ENCODE results near the gene SETMAR. TPM values are rescaled to one million over a fixed set of nuclear protein-coding genes. Genes with fewer than 3 reads are reported as not detected.

Gene SETMAR
- total RNA-seq, 2 experiments from 2014 or later, result 16.6 to 19.2 TPM

GRCh38 chr3:4338751-4339150 is 35.6 kb downstream of the SETMAR start:
- Histone ChIP-seq H3K9me2 (ENCODE audit: insufficient read depth, low read length) (no peaks in the 10 kb centered on the region), H3K27ac (ENCODE audit: low read depth, low read length, poor library complexity, severe bottlenecking) (no peak overlapping the region), H4K20me1 (ENCODE audit: insufficient read depth, low read length) (no peaks in the 10 kb centered on the region), H3K79me2 (ENCODE audit: insufficient read depth, low read depth, low read length) (no peaks in the 10 kb centered on the region), H2AFZ (ENCODE audit: low read length) (no peak overlapping the region), H3K4me3 (ENCODE audit: low read depth, low read length, poor library complexity, severe bottlenecking) (no peak overlapping the region), H3K9me3 (ENCODE audit: low read length) (no peaks in the 10 kb centered on the region), H3K4me1 (ENCODE audit: insufficient read depth, low read length, poor library complexity, severe bottlenecking) (no peaks in the 10 kb centered on the region), H3K4me2 (ENCODE audit: low read length) (no peak overlapping the region), H3K36me3 (ENCODE audit: insufficient read depth, low read length) (no peaks in the 10 kb centered on the region)
- TF ChIP-seq CTCF (conservative IDR thresholded peaks at IDR 0.05; ENCODE audit: low read length) (no peak), EZH2phosphoT487 (IDR thresholded peaks at IDR 0.05; ENCODE audit: borderline replicate concordance, low read depth, low read length) (no peak)
- intact Hi-C loops (cut with micrococcal nuclease; ENCODE audit: unreplicated experiment), result no loop called here
- no TSS peak for BruUV-seq (replicated peaks)
- DNase-seq (ENCODE audit: low spot score), result no peak
- ChIA-PET POLR2A (interaction anchor here (0.7 kb wide), 1 partner anchor 53 kb away, joined by 3 read pairs; no protein-coding TSS in a partner anchor), CTCF (ENCODE audit: unreplicated experiment) (no interaction called here)

GRCh38 chr3:4340077-4340410 is 36.9 kb downstream of the SETMAR start:
- H3K9me3 ChIP-seq (ENCODE audit: low read length), result no peaks in the 10 kb centered on the region
- H3K4me2 ChIP-seq (ENCODE audit: low read length), result no peak overlapping the region
- no peaks in the 10 kb centered on the region for H4K20me1 ChIP-seq (ENCODE audit: insufficient read depth, low read length)
- H3K4me3 ChIP-seq (ENCODE audit: low read depth, low read length, poor library complexity, severe bottlenecking), result no peak overlapping the region
- H3K79me2 ChIP-seq (ENCODE audit: insufficient read depth, low read depth, low read length), result no peaks in the 10 kb centered on the region
- no peaks in the 10 kb centered on the region for H3K9me2 ChIP-seq (ENCODE audit: insufficient read depth, low read length)
- H3K4me1 ChIP-seq (ENCODE audit: insufficient read depth, low read length, poor library complexity, severe bottlenecking), result no peaks in the 10 kb centered on the region
- intact Hi-C loops (cut with micrococcal nuclease; ENCODE audit: unreplicated experiment), result no loop called here
- POLR2A ChIA-PET, result no interaction called here
- CTCF ChIA-PET (ENCODE audit: unreplicated experiment), result no interaction called here
- H3K27ac ChIP-seq (ENCODE audit: low read depth, low read length, poor library complexity, severe bottlenecking), result no peak overlapping the region
- BruUV-seq (replicated peaks), result no TSS peak
- H2AFZ ChIP-seq (ENCODE audit: low read length), result no peak overlapping the region
- TF ChIP-seq EZH2phosphoT487 (IDR thresholded peaks at IDR 0.05; ENCODE audit: borderline replicate concordance, low read depth, low read length) (no peak), CTCF (conservative IDR thresholded peaks at IDR 0.05; ENCODE audit: low read length) (no peak)
- DNase-seq (ENCODE audit: low spot score), result no peak
- H3K36me3 ChIP-seq (ENCODE audit: insufficient read depth, low read length), result no peaks in the 10 kb centered on the region

- TF ChIP-seq EZH2phosphoT487 (IDR thresholded peaks at IDR 0.05; ENCODE audit: borderline replicate concordance, low read depth, low read length), result no peak
- no peak for TF ChIP-seq CTCF (conservative IDR thresholded peaks at IDR 0.05; ENCODE audit: low read length)
- ChIA-PET CTCF (ENCODE audit: unreplicated experiment) (no interaction called here), POLR2A (interaction anchor here (0.6 to 0.7 kb wide), 2 partner anchors 311 to 697 kb away, joined by 3 to 4 read pairs; no protein-coding TSS in a partner anchor)
- Histone ChIP-seq H3K9me2 (ENCODE audit: insufficient read depth, low read length) (no peaks in the 10 kb centered on the region), H3K79me2 (ENCODE audit: insufficient read depth, low read depth, low read length) (no peaks in the 10 kb centered on the region), H3K4me1 (ENCODE audit: insufficient read depth, low read length, poor library complexity, severe bottlenecking) (no peaks in the 10 kb centered on the region), H3K9me3 (ENCODE audit: low read length) (no peaks in the 10 kb centered on the region), H3K4me3 (ENCODE audit: low read depth, low read length, poor library complexity, severe bottlenecking) (no peak overlapping the region), H3K36me3 (ENCODE audit: insufficient read depth, low read length) (no peaks in the 10 kb centered on the region), H3K27ac (ENCODE audit: low read depth, low read length, poor library complexity, severe bottlenecking) (no peak overlapping the region), H4K20me1 (ENCODE audit: insufficient read depth, low read length) (no peaks in the 10 kb centered on the region), H2AFZ (ENCODE audit: low read length) (no peak overlapping the region), H3K4me2 (ENCODE audit: low read length) (no peak overlapping the region)
- DNase-seq (ENCODE audit: low spot score), result no peak
- BruUV-seq (replicated peaks), result no TSS peak
- intact Hi-C loops (cut with micrococcal nuclease; ENCODE audit: unreplicated experiment), result no loop called here
Observed at GRCh38 chr3:4340411-4341335, 37.5 kb downstream of the SETMAR start.
